DOHH2 (cell line): ENCODE data around the gene ALDH1L1.

ENCODE experiments used
- CTCF ChIP-seq: fragments of 200-600 bp; sonication (generic); IDR thresholded peaks from one replicate; pipeline ENCODE4 v1.5.1; 2014; ENCODE audit warnings: antibody characterized with exemption, mild to moderate bottlenecking, low read depth, low read length; ENCODE audit not compliant: poor library complexity, severe bottlenecking
- EZH2phosphoT487 ChIP-seq: fragments of 200-600 bp; sonication (generic); IDR thresholded peaks from 2 replicates; pipeline ENCODE4 v1.6.1; 2017; ENCODE audit warnings: borderline replicate concordance, mild to moderate bottlenecking, antibody characterized with exemption, low read length, moderate library complexity, mixed read lengths

DNA sequence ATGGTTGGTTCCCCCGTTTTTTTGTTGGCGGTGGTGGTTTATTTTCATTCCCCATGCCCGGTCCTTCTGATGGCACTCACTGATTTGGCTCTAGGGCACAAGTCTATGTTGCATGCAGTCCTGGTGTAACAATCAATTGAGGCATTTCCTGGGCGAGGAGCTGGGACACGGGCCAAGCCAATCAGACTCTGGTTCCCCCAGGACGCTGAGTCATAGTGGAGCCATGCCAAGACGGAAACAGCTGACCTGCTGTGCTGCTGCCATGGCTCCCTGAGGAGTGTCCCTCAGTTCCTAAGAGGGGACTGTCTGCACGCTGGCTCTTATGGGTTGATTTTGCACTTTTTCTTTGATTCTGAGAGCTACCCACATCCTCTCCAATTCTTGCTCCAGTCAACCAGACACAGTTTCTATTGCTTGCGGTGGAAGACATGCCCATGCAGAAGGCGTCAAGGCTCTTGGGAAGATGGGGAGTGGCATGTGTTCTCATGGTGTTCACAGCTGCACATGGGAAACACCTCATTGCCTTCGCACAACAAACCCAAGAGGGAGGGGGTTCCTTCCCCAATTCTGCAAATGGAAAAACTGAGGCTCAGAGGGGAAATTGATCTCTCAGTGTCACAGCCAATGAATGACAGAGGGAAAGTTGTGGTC, 28.3 kb upstream of the ALDH1L1 start:
- TF ChIP-seq CTCF = no peak
- TF ChIP-seq EZH2phosphoT487 = no peak
